Measurements from ENCODE around the gene OCRL.

OCRL gene

GRCh38 chrX:129577473-129577872 is 37.4 kb downstream of the OCRL start:
- H2BK12ac ChIP-seq (ENCODE audit: low read length), result no peak overlapping the region
- no peaks in the 10 kb centered on the region for H3K79me1 ChIP-seq (ENCODE audit: low read depth, low read length)
- H2BK120ac ChIP-seq (ENCODE audit: low read depth, low read length), result no peak overlapping the region
- no peak for DNase-seq (ENCODE audit: low spot score)
- no peak overlapping the region for H2AFZ ChIP-seq (ENCODE audit: low read length)
- H3K4ac ChIP-seq (ENCODE audit: low read length), result no peak overlapping the region
- no peak overlapping the region for H2BK15ac ChIP-seq (ENCODE audit: low read length)
- H3K4me1 ChIP-seq (ENCODE audit: control insufficient read depth in 2 of 2, insufficient read depth in 1 of 2, low read depth in 1 of 2, low read length in 2 of 2), result no peaks in the 10 kb centered on the region
- no peak overlapping the region for H3K4me2 ChIP-seq (ENCODE audit: insufficient read depth, low read length, poor library complexity, severe bottlenecking)
- peaks cover 8 to 62% of the 10 kb centered on the region in 2 donors for H3K36me3 ChIP-seq (replicated peaks in 1 of 2; ENCODE audit: control insufficient read depth in 2 of 2, insufficient read depth in 2 of 2, low read length in 2 of 2)
- no peak overlapping the region for H3K9ac ChIP-seq (ENCODE audit: low read depth, low read length, poor library complexity)
- H3K14ac ChIP-seq (ENCODE audit: low read length), result no peak overlapping the region
- no peak overlapping the region for H2AK5ac ChIP-seq (ENCODE audit: low read depth, low read length)
- peaks cover 0 to 4% (median 0%) of the 10 kb centered on the region in 3 experiments for H3K27me3 ChIP-seq (ENCODE audit: control insufficient read depth in 3 of 3, insufficient read depth in 3 of 3, low read depth in 1 of 3, low read length in 3 of 3)
- no CpG with 5 or more reads among the region's 5 CpGs for WGBS, 2 donors (ENCODE audit: extremely low coverage in 2 of 2, insufficient read length in 2 of 2, insufficient replicate concordance in 1 of 2)
- no peak overlapping the region for H4K8ac ChIP-seq (ENCODE audit: low read depth, low read length)
- no peak overlapping the region for H3K27ac ChIP-seq (replicated peaks; ENCODE audit: low read length)
- no peak overlapping the region for H4K91ac ChIP-seq (ENCODE audit: low read depth, low read length, poor library complexity)
- no peak overlapping the region for H2BK5ac ChIP-seq (ENCODE audit: low read length)
- no peak overlapping the region for H3K18ac ChIP-seq (ENCODE audit: low read length)
- no peaks in the 10 kb centered on the region for H3K9me3 ChIP-seq (replicated peaks in 1 of 2; ENCODE audit: control insufficient read depth in 2 of 2, insufficient read depth in 1 of 2, low read depth in 1 of 2, low read length in 2 of 2)
- no peak overlapping the region for H3K4me3 ChIP-seq (ENCODE audit: low read length in 2 of 2)
- no peak overlapping the region for H3K23ac ChIP-seq (ENCODE audit: low read depth, low read length, poor library complexity)

GRCh38 chrX:129577877-129578276 is 37.8 kb downstream of the OCRL start:
- Histone ChIP-seq H3K18ac (ENCODE audit: low read length) (no peak overlapping the region), H2BK5ac (ENCODE audit: low read length) (no peak overlapping the region), H3K9ac (ENCODE audit: low read depth, low read length, poor library complexity) (no peak overlapping the region), H2BK120ac (ENCODE audit: low read depth, low read length) (no peak overlapping the region), H3K79me1 (ENCODE audit: low read depth, low read length) (no peaks in the 10 kb centered on the region), H2BK15ac (ENCODE audit: low read length) (no peak overlapping the region), H3K4ac (ENCODE audit: low read length) (no peak overlapping the region), H2AK5ac (ENCODE audit: low read depth, low read length) (no peak overlapping the region), H3K36me3 (replicated peaks in 1 of 2; ENCODE audit: control insufficient read depth in 2 of 2, insufficient read depth in 2 of 2, low read length in 2 of 2) (peaks cover 8 to 65% of the 10 kb centered on the region in 2 donors), H4K8ac (ENCODE audit: low read depth, low read length) (no peak overlapping the region), H2AFZ (ENCODE audit: low read length) (no peak overlapping the region), H2BK12ac (ENCODE audit: low read length) (no peak overlapping the region), H3K23ac (ENCODE audit: low read depth, low read length, poor library complexity) (no peak overlapping the region), H3K9me3 (replicated peaks in 1 of 2; ENCODE audit: control insufficient read depth in 2 of 2, insufficient read depth in 1 of 2, low read depth in 1 of 2, low read length in 2 of 2) (no peaks in the 10 kb centered on the region), H3K27ac (replicated peaks; ENCODE audit: low read length) (no peak overlapping the region), H3K4me2 (ENCODE audit: insufficient read depth, low read length, poor library complexity, severe bottlenecking) (no peak overlapping the region), H4K91ac (ENCODE audit: low read depth, low read length, poor library complexity) (no peak overlapping the region), H3K27me3 (ENCODE audit: control insufficient read depth in 3 of 3, insufficient read depth in 3 of 3, low read depth in 1 of 3, low read length in 3 of 3) (peaks cover 0 to 4% (median 0%) of the 10 kb centered on the region in 3 experiments), H3K4me3 (ENCODE audit: low read length in 2 of 2) (no peak overlapping the region), H3K14ac (ENCODE audit: low read length) (no peak overlapping the region), H3K4me1 (ENCODE audit: control insufficient read depth in 2 of 2, insufficient read depth in 1 of 2, low read depth in 1 of 2, low read length in 2 of 2) (no peaks in the 10 kb centered on the region)
- no peak for DNase-seq (ENCODE audit: low spot score)
- no CpG with 5 or more reads among the region's 1 CpG for WGBS, 2 donors (ENCODE audit: extremely low coverage in 2 of 2, insufficient read length in 2 of 2, insufficient replicate concordance in 1 of 2)

GRCh38 chrX:129581904-129582303 is 41.8 kb downstream of the OCRL start:
- Histone ChIP-seq H3K14ac (ENCODE audit: low read length) (no peak overlapping the region), H3K79me1 (ENCODE audit: low read depth, low read length) (no peaks in the 10 kb centered on the region), H3K4me1 (ENCODE audit: control insufficient read depth in 2 of 2, insufficient read depth in 1 of 2, low read depth in 1 of 2, low read length in 2 of 2) (no peaks in the 10 kb centered on the region), H3K4ac (ENCODE audit: low read length) (no peak overlapping the region), H2BK5ac (ENCODE audit: low read length) (no peak overlapping the region), H4K91ac (ENCODE audit: low read depth, low read length, poor library complexity) (no peak overlapping the region), H3K4me2 (ENCODE audit: insufficient read depth, low read length, poor library complexity, severe bottlenecking) (no peak overlapping the region), H3K9ac (ENCODE audit: low read depth, low read length, poor library complexity) (no peak overlapping the region), H3K4me3 (ENCODE audit: low read length in 2 of 2) (no peak overlapping the region), H3K18ac (ENCODE audit: low read length) (no peak overlapping the region), H2BK120ac (ENCODE audit: low read depth, low read length) (no peak overlapping the region), H2AFZ (ENCODE audit: low read length) (no peak overlapping the region), H3K27ac (replicated peaks; ENCODE audit: low read length) (no peak overlapping the region), H3K23ac (ENCODE audit: low read depth, low read length, poor library complexity) (no peak overlapping the region), H2AK5ac (ENCODE audit: low read depth, low read length) (no peak overlapping the region), H2BK15ac (ENCODE audit: low read length) (no peak overlapping the region), H3K9me3 (replicated peaks in 1 of 2; ENCODE audit: control insufficient read depth in 2 of 2, insufficient read depth in 1 of 2, low read depth in 1 of 2, low read length in 2 of 2) (no peaks in the 10 kb centered on the region), H4K8ac (ENCODE audit: low read depth, low read length) (no peak overlapping the region), H3K27me3 (ENCODE audit: control insufficient read depth in 3 of 3, insufficient read depth in 3 of 3, low read depth in 1 of 3, low read length in 3 of 3) (peaks cover 0 to 4% (median 0%) of the 10 kb centered on the region in 3 experiments), H2BK12ac (ENCODE audit: low read length) (no peak overlapping the region), H3K36me3 (replicated peaks in 1 of 2; ENCODE audit: control insufficient read depth in 2 of 2, insufficient read depth in 2 of 2, low read length in 2 of 2) (peaks cover under 1 to 62% of the 10 kb centered on the region in 2 donors)
- DNase-seq (ENCODE audit: low spot score), result no peak
- no CpG with 5 or more reads among the region's 1 CpG for WGBS, 2 donors (ENCODE audit: extremely low coverage in 2 of 2, insufficient read length in 2 of 2, insufficient replicate concordance in 1 of 2)

GRCh38 chrX:129585167-129585566 is 45.1 kb downstream of the OCRL start:
- Histone ChIP-seq H2AFZ (ENCODE audit: low read length) (no peak overlapping the region), H3K9me3 (replicated peaks in 1 of 2; ENCODE audit: control insufficient read depth in 2 of 2, insufficient read depth in 1 of 2, low read depth in 1 of 2, low read length in 2 of 2) (no peaks in the 10 kb centered on the region), H3K14ac (ENCODE audit: low read length) (no peak overlapping the region), H3K4me2 (ENCODE audit: insufficient read depth, low read length, poor library complexity, severe bottlenecking) (no peak overlapping the region), H3K79me1 (ENCODE audit: low read depth, low read length) (no peaks in the 10 kb centered on the region), H3K4me1 (ENCODE audit: control insufficient read depth in 2 of 2, insufficient read depth in 1 of 2, low read depth in 1 of 2, low read length in 2 of 2) (no peaks in the 10 kb centered on the region), H3K4ac (ENCODE audit: low read length) (no peak overlapping the region), H2BK12ac (ENCODE audit: low read length) (no peak overlapping the region), H4K91ac (ENCODE audit: low read depth, low read length, poor library complexity) (no peak overlapping the region), H4K8ac (ENCODE audit: low read depth, low read length) (no peak overlapping the region), H3K18ac (ENCODE audit: low read length) (no peak overlapping the region), H2BK5ac (ENCODE audit: low read length) (no peak overlapping the region), H3K9ac (ENCODE audit: low read depth, low read length, poor library complexity) (no peak overlapping the region), H2BK15ac (ENCODE audit: low read length) (no peak overlapping the region), H3K27me3 (ENCODE audit: control insufficient read depth in 3 of 3, insufficient read depth in 3 of 3, low read depth in 1 of 3, low read length in 3 of 3) (peaks cover 0 to under 1% (median 0%) of the 10 kb centered on the region in 3 experiments), H2AK5ac (ENCODE audit: low read depth, low read length) (no peak overlapping the region), H3K36me3 (replicated peaks in 1 of 2; ENCODE audit: control insufficient read depth in 2 of 2, insufficient read depth in 2 of 2, low read length in 2 of 2) (peaks cover 14 to 67% of the 10 kb centered on the region in 2 donors), H2BK120ac (ENCODE audit: low read depth, low read length) (no peak overlapping the region), H3K4me3 (ENCODE audit: low read length in 2 of 2) (no peak overlapping the region), H3K23ac (ENCODE audit: low read depth, low read length, poor library complexity) (no peak overlapping the region), H3K27ac (replicated peaks; ENCODE audit: low read length) (no peak overlapping the region)
- DNase-seq (ENCODE audit: low spot score), result no peak
- WGBS, 2 donors (ENCODE audit: extremely low coverage in 2 of 2, insufficient read length in 2 of 2, insufficient replicate concordance in 1 of 2), result no CpG with 5 or more reads among the region's 1 CpG
